GM12864 (cell line): Measurements from ENCODE around the gene FOXA2.

Source experiments
- DNase-seq: peaks from one replicate; pipeline ENCODE4 v3.0.0-alpha.2; 2011; ENCODE audit warnings: low read depth
- H3K4me3 ChIP-seq: 2 replicates; pipeline ENCODE4 v1.5.1; 2011; ENCODE audit warnings: mild to moderate bottlenecking, low read depth, low read length, control low read depth
- CTCF ChIP-seq: IDR thresholded peaks from 2 replicates; pipeline ENCODE4 v1.5.1; 2011; ENCODE audit warnings: low read depth, mild to moderate bottlenecking, moderate library complexity, low read length, control low read depth, inconsistent platforms; ENCODE audit errors: missing control alignments

Gene FOXA2

GRCh38 chr20:22546344-22546743, 38.0 kb downstream of the FOXA2 start:
- no peak for DNase-seq
- TF ChIP-seq CTCF = no peak
- H3K4me3 ChIP-seq = no peak overlapping the region

GRCh38 chr20:22545045-22545444, 39.3 kb downstream of the FOXA2 start:
- TF ChIP-seq CTCF = no peak
- no peak overlapping the region for H3K4me3 ChIP-seq
- DNase-seq = no peak

GRCh38 chr20:22544462-22544861, 39.9 kb downstream of the FOXA2 start:
- no peak for DNase-seq
- no peak for TF ChIP-seq CTCF
- H3K4me3 ChIP-seq = no peak overlapping the region

GRCh38 chr20:22542427-22542826, 41.9 kb downstream of the FOXA2 start:
- no peak overlapping the region for H3K4me3 ChIP-seq
- no peak for DNase-seq
- no peak for TF ChIP-seq CTCF

- no peak overlapping the region for H3K4me3 ChIP-seq
- no peak for DNase-seq
- no peak for TF ChIP-seq CTCF
Measured at GRCh38 chr20:22540832-22541231, 43.5 kb downstream of the FOXA2 start.

- DNase-seq = no peak
- no peak overlapping the region for H3K4me3 ChIP-seq
- no peak for TF ChIP-seq CTCF
Measured at GRCh38 chr20:22536956-22537756, 47.2 kb downstream of the FOXA2 start.

- no peak overlapping the region for H3K4me3 ChIP-seq
- DNase-seq = no peak
- TF ChIP-seq CTCF = no peak
Measured at GRCh38 chr20:22536141-22536828, 48.1 kb downstream of the FOXA2 start.
